Stimulated activated CD8-positive, alpha-beta memory T cell treated with anti-CD3 and anti-CD28 coated beads, Interleukin-15, amount 100 ng/mL, for 48 hours (primary cell): Measurements from ENCODE around the gene SCOC.

ENCODE experiments used
- DNase-seq, 2 donors: peaks; one replicate each; pipeline ENCODE4 v3.0.0-alpha.2; 2020; ENCODE audit warnings: low read depth in 2 of 2

The SCOC gene

DNA sequence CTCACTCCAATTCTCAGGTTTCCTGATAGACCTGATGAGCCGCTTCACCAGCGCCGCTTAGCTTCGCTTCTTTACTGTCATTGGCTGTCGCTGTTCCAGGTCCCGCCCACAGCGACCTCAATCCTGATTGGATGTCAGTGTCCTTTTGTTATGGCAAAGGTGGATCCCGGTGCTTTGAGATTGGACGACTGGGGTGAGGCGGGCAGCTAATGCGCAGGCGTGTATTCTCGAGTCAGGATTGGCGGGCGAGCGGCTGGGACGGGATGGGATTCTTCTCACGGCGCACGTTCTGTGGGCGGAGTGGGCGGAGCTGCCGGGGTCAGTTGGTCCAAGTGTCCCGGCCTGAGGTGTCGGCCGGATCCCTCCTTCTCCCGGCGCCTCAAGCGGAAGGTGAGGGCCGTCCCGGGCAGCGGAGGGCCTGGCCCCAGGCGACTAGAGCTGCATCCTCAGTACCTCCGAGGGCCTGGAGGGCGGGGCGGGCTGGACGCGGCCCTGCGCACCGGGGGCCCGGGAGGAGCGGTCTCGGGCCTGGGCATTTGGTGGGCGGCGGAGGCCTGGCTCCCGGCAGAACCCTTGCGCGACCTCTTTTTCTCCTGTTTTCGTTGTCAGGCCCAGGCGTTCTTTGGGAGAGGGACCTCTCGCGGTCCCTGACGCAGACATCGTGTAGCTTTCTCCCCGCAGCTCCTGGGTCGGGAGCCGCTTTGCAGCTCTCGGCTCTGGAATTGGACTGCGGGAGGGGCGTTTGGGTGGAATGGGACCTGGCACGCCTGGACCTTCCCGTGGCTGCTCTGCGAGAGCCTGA, at the start of gene SCOC:
TSS of gene SCOC (plus strand) at position 319 of the 802 bp plus-strand sequence. CDS start 5,525 bp downstream, outside the sequence.
- peak; percentile 96 for DNase-seq

DNA sequence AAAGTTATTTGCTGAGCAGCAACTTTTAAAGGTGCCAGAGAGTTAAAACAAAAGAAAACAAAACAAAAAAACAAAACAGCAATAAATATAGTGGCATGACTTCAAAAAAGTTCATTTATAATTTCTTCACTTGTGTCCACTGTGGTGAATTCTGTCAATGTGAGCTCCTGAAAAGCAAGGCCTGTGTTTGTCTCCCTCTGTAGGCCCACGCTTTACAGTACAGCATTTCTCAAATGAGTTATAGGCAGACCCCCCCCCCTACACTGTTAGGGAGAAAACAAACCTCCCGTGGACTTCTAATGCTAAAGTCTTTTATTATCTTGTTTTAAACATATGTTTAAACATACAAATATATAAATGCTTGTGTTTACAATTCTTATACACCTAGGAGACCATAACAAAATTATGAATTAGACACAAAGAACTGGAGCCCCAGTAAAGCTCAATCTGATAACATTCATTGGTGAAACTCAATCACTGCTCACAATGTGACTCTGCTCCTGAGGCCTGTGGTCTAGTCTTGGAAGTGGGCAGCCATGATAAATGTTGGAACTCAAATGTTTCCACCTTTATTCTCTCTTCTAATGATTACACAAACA, 47.0 kb upstream of the SCOC start:
- DNase-seq, result no peak

- no peak for DNase-seq
Measured at GRCh38 chr4:140330311-140330900, 43.0 kb upstream of the SCOC start.

- no peak for DNase-seq
Measured at GRCh38 chr4:140331245-140331644, 42.2 kb upstream of the SCOC start.

DNA sequence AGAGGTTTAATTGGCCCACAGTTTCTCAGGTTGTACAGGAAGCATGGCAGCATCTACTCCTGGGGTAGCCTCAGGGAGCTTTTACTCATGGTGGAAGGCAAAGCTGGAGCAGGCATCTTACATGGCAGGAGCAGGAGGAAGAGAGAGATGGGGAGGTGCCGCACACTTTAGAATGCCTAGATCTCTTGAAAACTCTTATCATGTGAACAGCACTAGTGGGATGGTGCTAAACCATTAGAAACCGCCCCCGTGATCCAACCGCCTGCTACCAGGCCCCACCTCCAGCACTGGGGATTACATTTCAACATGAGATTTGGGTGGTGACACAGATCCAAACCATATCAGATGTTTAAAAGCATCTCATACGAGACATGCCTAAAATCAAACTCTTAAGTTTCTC, 41.6 kb upstream of the SCOC start:
- no peak for DNase-seq

GRCh38 chr4:140332734-140333133, 40.7 kb upstream of the SCOC start:
- DNase-seq, result no peak

DNA sequence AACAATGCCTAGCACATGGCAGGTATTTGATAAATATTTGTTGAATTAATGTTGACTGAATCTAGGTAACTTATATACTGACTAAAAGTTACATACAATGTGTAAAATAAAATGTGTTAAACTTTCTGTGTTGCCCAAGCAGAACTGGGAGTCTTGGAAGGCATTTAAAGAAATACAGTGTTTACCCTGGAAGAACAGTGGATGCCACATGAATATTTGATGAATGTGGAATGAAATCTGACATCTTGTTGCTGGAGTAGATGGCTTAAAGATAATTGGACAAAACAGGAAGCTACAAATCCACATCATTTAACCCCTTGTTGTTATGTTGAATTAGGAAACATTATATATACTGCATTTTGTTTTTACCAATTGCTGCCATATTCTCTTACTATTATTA, 39.9 kb upstream of the SCOC start:
- no peak for DNase-seq

DNA sequence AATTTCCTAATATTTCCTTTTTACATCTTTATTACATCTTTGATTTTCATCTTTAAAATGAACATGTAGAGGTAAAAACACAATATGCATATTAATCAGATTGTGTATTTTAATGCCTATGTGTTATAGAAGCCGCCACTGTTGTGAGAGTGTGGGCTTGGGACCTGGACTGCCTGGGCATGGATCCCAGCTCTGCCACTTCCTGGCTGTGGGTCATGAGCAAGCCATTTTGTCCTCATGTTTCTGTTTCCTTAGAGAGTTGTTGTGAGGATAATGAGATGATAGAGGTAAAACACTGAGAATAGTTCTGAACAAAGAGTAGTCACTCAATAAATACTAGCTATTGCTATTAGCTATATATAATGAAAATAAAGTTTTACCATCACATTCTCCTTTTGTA, 38.4 kb upstream of the SCOC start:
- no peak for DNase-seq

- DNase-seq, result no peak
Measured at GRCh38 chr4:140336730-140337129, 36.7 kb upstream of the SCOC start.

- no peak for DNase-seq
Measured at GRCh38 chr4:140342620-140343019, 30.8 kb upstream of the SCOC start.

- no peak for DNase-seq
Measured at GRCh38 chr4:140343303-140343702, 30.1 kb upstream of the SCOC start.

DNA sequence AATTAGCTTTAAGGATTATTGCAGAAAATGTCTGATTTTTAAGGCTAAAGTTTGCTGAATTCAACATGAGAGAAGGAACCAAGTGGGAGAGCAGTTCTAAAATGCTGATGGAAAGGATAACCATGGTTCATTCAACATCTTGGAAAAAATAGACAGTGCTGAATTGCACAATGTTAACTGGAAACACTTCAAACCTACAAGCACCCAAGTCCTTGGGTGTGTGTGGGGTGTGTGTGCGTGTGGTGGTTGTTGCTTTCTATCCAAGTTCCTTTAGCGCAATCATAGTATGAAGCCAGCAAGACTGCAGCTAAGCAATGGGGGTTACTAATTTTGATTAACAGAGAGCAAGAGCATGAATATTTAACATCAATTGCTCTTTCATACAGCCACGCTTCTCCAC, 29.3 kb upstream of the SCOC start:
- no peak for DNase-seq

GRCh38 chr4:140344621-140345020, 28.8 kb upstream of the SCOC start:
- no peak for DNase-seq

DNA sequence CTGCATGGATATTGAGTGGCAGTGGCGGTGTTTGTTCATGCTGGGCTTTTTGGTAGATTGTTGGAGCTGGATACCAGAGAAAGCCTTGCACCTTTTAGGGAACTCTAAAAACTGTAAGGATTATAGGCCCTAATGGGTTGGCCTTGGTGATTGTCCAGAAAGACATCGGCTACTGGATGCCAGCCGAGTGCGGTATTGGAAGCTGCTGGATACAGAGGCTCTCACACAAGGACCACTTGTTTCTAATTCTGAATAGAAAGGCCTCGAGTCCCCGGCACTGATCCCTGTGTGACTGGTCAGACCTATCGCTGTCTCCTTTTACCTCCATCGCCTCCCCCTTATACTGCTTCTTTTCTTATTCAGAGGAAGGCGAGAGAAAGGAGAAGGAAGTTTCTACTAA, 27.3 kb upstream of the SCOC start:
- DNase-seq, result no peak

GRCh38 chr4:140349816-140350215, 23.6 kb upstream of the SCOC start:
- no peak for DNase-seq

GRCh38 chr4:140351093-140352075, 22.1 kb upstream of the SCOC start:
- DNase-seq, result no peak

DNA sequence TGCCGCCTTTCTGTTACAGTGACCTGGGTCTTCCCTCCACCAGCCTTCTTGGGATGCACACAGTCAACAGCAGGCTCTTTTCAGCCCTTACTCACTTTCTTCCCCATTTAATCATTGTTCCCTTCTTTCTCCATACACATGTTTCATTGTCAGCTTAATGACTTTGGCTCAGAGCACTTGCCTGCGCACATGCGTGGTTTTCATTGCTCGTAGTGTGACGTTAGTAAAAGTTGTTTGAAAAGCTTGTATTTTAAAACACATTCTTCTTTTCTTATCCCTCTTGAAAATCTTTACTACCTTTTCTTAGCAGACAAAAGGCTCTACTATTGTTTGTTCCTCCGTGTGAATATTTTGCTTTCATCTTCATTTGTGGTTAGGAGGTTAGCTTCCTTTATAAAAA, 19.7 kb upstream of the SCOC start:
- no peak for DNase-seq

GRCh38 chr4:140355288-140355687, 18.2 kb upstream of the SCOC start:
- DNase-seq, result no peak

DNA sequence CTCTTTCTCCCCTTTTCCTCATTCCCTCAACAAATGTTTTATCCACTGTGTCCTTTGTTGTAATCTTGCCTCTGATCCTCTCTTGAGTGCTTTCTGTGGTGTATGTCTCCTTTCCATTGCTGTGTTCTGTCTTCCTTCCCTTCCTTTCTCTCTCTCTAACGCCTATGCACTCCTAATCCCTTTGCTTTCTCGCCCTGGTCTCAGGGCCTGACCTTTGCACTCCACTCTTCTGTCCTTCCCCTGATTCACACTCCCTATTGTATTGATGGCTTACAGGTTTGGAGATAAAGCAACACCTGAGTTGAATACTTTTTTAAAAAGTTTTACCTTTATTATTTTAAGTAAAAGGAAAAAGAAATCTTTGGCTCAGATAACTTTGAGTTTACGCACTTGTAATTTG, 15.6 kb upstream of the SCOC start:
- no peak for DNase-seq

GRCh38 chr4:140358281-140358680, 15.2 kb upstream of the SCOC start:
- DNase-seq, result no peak

GRCh38 chr4:140359562-140360427, 13.7 kb upstream of the SCOC start:
- peak; percentile 42 to 61 for DNase-seq
